DND-41 (cell line): ENCODE measurements around the gene AHCYL1.

Experiments
- CTCF ChIP-seq: IDR thresholded peaks from 2 replicates; pipeline ENCODE4 v1.5.1; 2012; ENCODE audit warnings: borderline replicate concordance, low read length, moderate library complexity, mild to moderate bottlenecking; ENCODE audit not compliant: poor library complexity, severe bottlenecking; ENCODE audit errors: extremely low read depth
- EZH2 ChIP-seq: IDR thresholded peaks from 3 replicates; pipeline ENCODE4 v1.6.1; 2012; ENCODE audit warnings: borderline replicate concordance, low read depth, mild to moderate bottlenecking, moderate library complexity, low read length, inconsistent platforms; ENCODE audit not compliant: severe bottlenecking

- TF ChIP-seq CTCF (no peak), EZH2 (no peak)
Observed at GRCh38 chr1:110057963-110058518, 73.5 kb downstream of the AHCYL1 start.
